ENCODE results near the gene SLC25A13. TPM values are rescaled to one million over a fixed set of nuclear protein-coding genes. Genes with fewer than 3 reads are reported as not detected.

The SLC25A13 gene
- polyA plus RNA-seq, 1 donor = 41.0 TPM

GRCh38 chr7:96284240-96284639 is 37.7 kb downstream of the SLC25A13 start:
- Histone ChIP-seq H3K4me3 (ENCODE audit: low read length) (no peak overlapping the region), H3K4me1 (ENCODE audit: control insufficient read depth, insufficient read depth, low read length) (no peaks in the 10 kb centered on the region), H3K9me3 (ENCODE audit: control insufficient read depth, low read depth, low read length) (no peaks in the 10 kb centered on the region), H3K27ac (ENCODE audit: low read length) (no peak overlapping the region), H3K27me3 (ENCODE audit: control insufficient read depth, insufficient read depth, low read length) (no peaks in the 10 kb centered on the region), H3K36me3 (ENCODE audit: control insufficient read depth, insufficient read depth, low read length) (peaks cover 3% of the 10 kb centered on the region)
- no peak for DNase-seq
- no CpG with 5 or more reads among the region's 2 CpGs for WGBS (ENCODE audit: insufficient coverage, low lambda C conversion rate)

DNA sequence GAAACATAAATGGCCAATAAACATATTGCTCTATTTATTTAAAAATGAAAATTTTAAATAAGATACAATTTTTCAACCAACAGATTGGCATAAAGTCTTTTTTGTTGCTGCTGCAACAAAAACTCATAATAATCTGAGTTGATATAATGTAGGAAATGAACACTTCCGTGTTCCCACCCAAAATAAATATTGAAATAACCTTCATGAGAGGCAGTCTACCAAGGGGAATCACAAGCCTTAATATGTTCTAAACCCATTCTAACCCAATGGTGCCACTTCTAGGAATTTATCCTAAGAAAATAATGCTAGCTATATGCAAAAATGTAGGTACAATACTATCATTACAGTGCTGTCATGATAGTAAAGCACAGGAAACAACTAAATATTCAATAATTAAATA is 39.1 kb downstream of the SLC25A13 start:
- no peak overlapping the region for H3K27ac ChIP-seq (ENCODE audit: low read length)
- H3K4me1 ChIP-seq (ENCODE audit: control insufficient read depth, insufficient read depth, low read length) = no peaks in the 10 kb centered on the region
- DNase-seq = no peak
- H3K4me3 ChIP-seq (ENCODE audit: low read length) = no peak overlapping the region
- H3K27me3 ChIP-seq (ENCODE audit: control insufficient read depth, insufficient read depth, low read length) = no peaks in the 10 kb centered on the region
- peaks cover 3% of the 10 kb centered on the region for H3K36me3 ChIP-seq (ENCODE audit: control insufficient read depth, insufficient read depth, low read length)
- H3K9me3 ChIP-seq (ENCODE audit: control insufficient read depth, low read depth, low read length) = no peaks in the 10 kb centered on the region
- WGBS (ENCODE audit: insufficient coverage, low lambda C conversion rate) = 60% methylated on average over 1 of the region's 1 CpG

DNA sequence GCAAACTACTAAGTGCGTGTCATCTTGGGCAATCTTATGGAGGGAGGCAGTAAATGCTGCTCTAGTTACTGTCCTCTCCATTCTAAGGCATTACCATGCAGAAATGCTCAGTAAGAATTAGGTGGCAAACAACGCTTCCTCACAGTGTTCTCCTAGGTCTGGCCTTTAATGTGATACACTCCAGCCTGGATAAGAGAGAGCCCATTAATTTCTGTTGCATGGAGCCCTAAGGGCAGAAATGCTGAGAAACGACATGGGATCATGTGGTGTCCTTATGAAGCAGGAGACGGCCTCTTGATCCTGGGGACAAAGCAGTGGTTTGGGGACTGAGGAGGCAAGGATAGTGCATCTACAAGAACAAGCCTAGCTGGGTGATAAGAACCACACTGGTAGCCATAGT is 44.0 kb downstream of the SLC25A13 start:
- Histone ChIP-seq H3K4me3 (ENCODE audit: low read length) (no peak overlapping the region), H3K27ac (ENCODE audit: low read length) (no peak overlapping the region), H3K4me1 (ENCODE audit: control insufficient read depth, insufficient read depth, low read length) (no peaks in the 10 kb centered on the region), H3K27me3 (ENCODE audit: control insufficient read depth, insufficient read depth, low read length) (no peaks in the 10 kb centered on the region), H3K9me3 (ENCODE audit: control insufficient read depth, low read depth, low read length) (no peaks in the 10 kb centered on the region), H3K36me3 (ENCODE audit: control insufficient read depth, insufficient read depth, low read length) (peaks cover 6% of the 10 kb centered on the region)
- DNase-seq = no peak
- WGBS (ENCODE audit: insufficient coverage, low lambda C conversion rate) = 83% methylated on average over 1 of the region's 4 CpGs

DNA sequence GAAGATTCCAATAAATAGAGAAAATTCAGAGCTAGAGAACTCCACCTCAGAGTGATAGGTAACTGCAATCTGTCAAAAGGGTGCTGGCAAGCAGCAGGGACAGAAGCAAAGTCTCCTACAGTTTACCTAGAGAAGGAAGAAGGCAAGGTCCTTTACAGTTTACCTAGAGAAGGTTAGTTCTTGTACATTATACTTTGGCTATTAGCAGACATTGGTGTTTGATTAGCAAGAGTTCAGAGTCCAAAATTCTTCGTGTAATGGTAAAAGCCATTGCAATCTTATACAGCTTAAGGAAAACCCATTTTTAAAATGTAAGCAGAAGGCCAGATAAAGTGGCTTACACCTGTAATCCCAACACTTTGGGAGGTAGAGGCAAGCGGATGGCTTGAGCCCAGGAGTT is 45.9 kb downstream of the SLC25A13 start:
- H3K27me3 ChIP-seq (ENCODE audit: control insufficient read depth, insufficient read depth, low read length) = no peaks in the 10 kb centered on the region
- DNase-seq = peak in 1 of 2 donors; percentile 16
- WGBS (ENCODE audit: insufficient coverage, low lambda C conversion rate) = no CpG with 5 or more reads among the region's 2 CpGs
- peaks cover 6% of the 10 kb centered on the region for H3K36me3 ChIP-seq (ENCODE audit: control insufficient read depth, insufficient read depth, low read length)
- H3K27ac ChIP-seq (ENCODE audit: low read length) = no peak overlapping the region
- no peak overlapping the region for H3K4me3 ChIP-seq (ENCODE audit: low read length)
- no peaks in the 10 kb centered on the region for H3K4me1 ChIP-seq (ENCODE audit: control insufficient read depth, insufficient read depth, low read length)
- H3K9me3 ChIP-seq (ENCODE audit: control insufficient read depth, low read depth, low read length) = no peaks in the 10 kb centered on the region

DNA sequence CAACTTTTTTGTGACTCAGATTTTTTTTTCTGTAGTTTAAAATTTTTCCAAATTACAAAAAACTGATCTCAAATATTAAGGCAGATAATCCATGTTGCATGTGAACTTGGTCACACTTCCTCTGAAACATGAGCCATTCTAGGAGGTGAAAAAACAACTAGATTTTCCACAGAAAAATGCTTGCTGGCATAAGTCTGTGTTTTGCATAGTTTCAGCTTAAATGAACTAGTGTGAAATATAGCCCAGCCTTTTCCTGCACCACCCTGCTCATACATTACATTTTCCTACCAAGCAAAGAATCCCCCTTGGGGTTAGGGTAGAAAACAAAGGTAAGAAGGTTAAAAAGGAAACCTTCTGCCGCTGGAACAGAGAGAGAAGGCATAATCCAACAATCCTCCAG is 48.2 kb downstream of the SLC25A13 start:
- Histone ChIP-seq H3K27ac (ENCODE audit: low read length) (no peak overlapping the region), H3K36me3 (ENCODE audit: control insufficient read depth, insufficient read depth, low read length) (peaks cover 3% of the 10 kb centered on the region), H3K4me3 (ENCODE audit: low read length) (no peak overlapping the region), H3K4me1 (ENCODE audit: control insufficient read depth, insufficient read depth, low read length) (no peaks in the 10 kb centered on the region), H3K9me3 (ENCODE audit: control insufficient read depth, low read depth, low read length) (no peaks in the 10 kb centered on the region), H3K27me3 (ENCODE audit: control insufficient read depth, insufficient read depth, low read length) (no peaks in the 10 kb centered on the region)
- no peak for DNase-seq
- WGBS (ENCODE audit: insufficient coverage, low lambda C conversion rate) = no CpG with 5 or more reads among the region's 1 CpG

GRCh38 chr7:96269246-96269994 is 52.5 kb downstream of the SLC25A13 start:
- WGBS (ENCODE audit: insufficient coverage, low lambda C conversion rate) = no CpG with 5 or more reads among the region's 5 CpGs
- H3K4me1 ChIP-seq (ENCODE audit: control insufficient read depth, insufficient read depth, low read length) = no peaks in the 10 kb centered on the region

DNA sequence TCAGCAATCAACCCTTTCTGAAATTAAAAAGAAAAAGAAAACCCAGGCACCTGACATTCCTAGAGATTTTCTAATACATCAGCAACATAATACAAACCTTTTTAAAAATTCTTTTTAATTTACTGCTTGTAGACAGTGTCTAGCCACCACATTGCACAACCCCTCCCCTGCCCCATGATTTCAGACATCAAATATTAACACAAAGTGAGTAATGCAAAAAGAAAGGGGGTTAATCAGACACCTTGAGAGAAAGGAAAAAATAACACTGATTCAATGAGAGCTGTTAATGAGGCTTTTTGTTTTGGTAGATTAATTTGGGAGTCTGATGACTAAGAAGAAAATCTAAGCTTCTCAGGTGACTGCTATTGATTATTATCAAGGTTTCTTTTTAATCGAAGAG is 55.3 kb downstream of the SLC25A13 start:
- DNase-seq = no peak
- WGBS (ENCODE audit: insufficient coverage, low lambda C conversion rate) = no CpG with 5 or more reads among the region's 1 CpG
- H3K27me3 ChIP-seq (ENCODE audit: control insufficient read depth, insufficient read depth, low read length) = no peaks in the 10 kb centered on the region

More at GRCh38 chr7:96269246-96269994, 52.5 kb downstream of the SLC25A13 start:
- Histone ChIP-seq H3K27me3 (ENCODE audit: control insufficient read depth, insufficient read depth, low read length) (no peaks in the 10 kb centered on the region), H3K9me3 (ENCODE audit: control insufficient read depth, low read depth, low read length) (no peaks in the 10 kb centered on the region), H3K27ac (ENCODE audit: low read length) (no peak overlapping the region), H3K36me3 (ENCODE audit: control insufficient read depth, insufficient read depth, low read length) (peaks cover 16% of the 10 kb centered on the region), H3K4me3 (ENCODE audit: low read length) (no peak overlapping the region)
- no peak for DNase-seq

DNA sequence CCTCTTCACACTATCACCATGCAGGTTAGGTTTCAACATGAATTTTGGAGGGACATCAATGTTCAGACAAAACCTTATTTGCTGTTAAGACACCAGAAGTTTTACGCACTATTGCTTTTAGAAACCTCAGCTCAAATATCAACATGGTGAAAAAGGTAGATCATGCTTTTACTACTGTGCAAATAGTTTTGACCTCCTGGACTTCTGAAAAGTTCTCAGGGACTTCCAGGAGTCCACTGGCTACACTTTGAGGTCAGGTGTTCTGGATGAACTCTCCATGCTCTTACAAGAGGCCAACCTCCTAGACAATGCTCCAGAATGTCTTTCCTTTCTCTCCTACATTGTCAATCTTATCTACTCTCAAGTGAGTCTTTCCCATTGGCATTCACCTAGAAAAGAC is 55.9 kb downstream of the SLC25A13 start:
- no peak for DNase-seq
- Histone ChIP-seq H3K27me3 (ENCODE audit: control insufficient read depth, insufficient read depth, low read length) (no peaks in the 10 kb centered on the region), H3K4me3 (ENCODE audit: low read length) (no peak overlapping the region), H3K4me1 (ENCODE audit: control insufficient read depth, insufficient read depth, low read length) (no peaks in the 10 kb centered on the region), H3K27ac (ENCODE audit: low read length) (no peak overlapping the region), H3K9me3 (ENCODE audit: control insufficient read depth, low read depth, low read length) (no peaks in the 10 kb centered on the region), H3K36me3 (ENCODE audit: control insufficient read depth, insufficient read depth, low read length) (peaks cover 16% of the 10 kb centered on the region)
- WGBS (ENCODE audit: insufficient coverage, low lambda C conversion rate) = 100% methylated on average over 1 of the region's 1 CpG

More for the DNA sequence above, 55.3 kb downstream of the SLC25A13 start:
- no peaks in the 10 kb centered on the region for H3K4me1 ChIP-seq (ENCODE audit: control insufficient read depth, insufficient read depth, low read length)
- peaks cover 16% of the 10 kb centered on the region for H3K36me3 ChIP-seq (ENCODE audit: control insufficient read depth, insufficient read depth, low read length)
- no peak overlapping the region for H3K4me3 ChIP-seq (ENCODE audit: low read length)
- no peak overlapping the region for H3K27ac ChIP-seq (ENCODE audit: low read length)
- no peaks in the 10 kb centered on the region for H3K9me3 ChIP-seq (ENCODE audit: control insufficient read depth, low read depth, low read length)

DNA sequence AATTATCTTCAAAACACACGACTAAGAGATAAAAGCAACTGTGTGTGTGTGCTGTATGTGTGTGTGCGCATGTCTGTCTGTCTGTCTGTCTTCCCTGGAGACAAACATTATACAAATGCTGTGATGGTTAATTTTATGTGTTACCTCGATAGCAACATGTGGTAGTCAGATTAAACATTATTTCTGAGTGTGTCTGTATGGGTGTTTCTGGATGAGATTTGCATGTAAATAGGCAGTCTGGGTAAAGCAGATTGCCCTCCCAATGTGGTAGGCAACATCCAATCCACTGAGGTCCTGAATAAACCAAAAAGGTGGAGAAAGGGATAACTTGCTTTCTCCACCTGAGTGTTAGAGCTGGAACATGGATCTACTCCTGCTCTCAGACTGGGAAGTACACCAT is 67.9 kb downstream of the SLC25A13 start:
- Histone ChIP-seq H3K36me3 (ENCODE audit: control insufficient read depth, insufficient read depth, low read length) (peaks cover 2% of the 10 kb centered on the region), H3K4me1 (ENCODE audit: control insufficient read depth, insufficient read depth, low read length) (no peaks in the 10 kb centered on the region), H3K4me3 (ENCODE audit: low read length) (no peak overlapping the region), H3K27me3 (ENCODE audit: control insufficient read depth, insufficient read depth, low read length) (no peaks in the 10 kb centered on the region), H3K27ac (ENCODE audit: low read length) (no peak overlapping the region), H3K9me3 (ENCODE audit: control insufficient read depth, low read depth, low read length) (peaks cover 3% of the 10 kb centered on the region)
- WGBS (ENCODE audit: insufficient coverage, low lambda C conversion rate) = 75% methylated on average over 3 of the region's 3 CpGs
- DNase-seq = no peak

DNA sequence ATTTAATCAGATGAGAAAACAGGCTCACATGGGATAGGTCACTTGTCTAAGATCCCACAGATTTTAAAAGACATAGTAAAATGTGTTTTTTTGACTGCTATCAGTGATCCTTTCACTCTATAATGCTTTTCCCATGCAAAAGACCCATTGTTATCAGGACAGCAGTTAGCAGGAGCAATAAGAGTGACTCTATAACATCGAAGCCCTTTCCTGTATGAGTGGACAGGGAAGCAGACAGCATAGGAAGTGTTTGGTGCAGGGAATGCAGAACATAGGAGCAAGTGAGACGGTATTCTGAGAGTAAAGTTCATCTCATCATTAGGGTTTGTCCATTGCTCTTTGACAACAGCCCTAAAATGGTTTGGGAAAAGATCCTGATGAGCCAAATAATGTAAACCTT is 68.5 kb downstream of the SLC25A13 start:
- peaks cover 3% of the 10 kb centered on the region for H3K9me3 ChIP-seq (ENCODE audit: control insufficient read depth, low read depth, low read length)
- no peaks in the 10 kb centered on the region for H3K4me1 ChIP-seq (ENCODE audit: control insufficient read depth, insufficient read depth, low read length)
- H3K36me3 ChIP-seq (ENCODE audit: control insufficient read depth, insufficient read depth, low read length) = peaks cover 2% of the 10 kb centered on the region
- H3K4me3 ChIP-seq (ENCODE audit: low read length) = no peak overlapping the region
- H3K27ac ChIP-seq (ENCODE audit: low read length) = no peak overlapping the region
- no peak for DNase-seq
- WGBS (ENCODE audit: insufficient coverage, low lambda C conversion rate) = no CpG with 5 or more reads among the region's 2 CpGs
- H3K27me3 ChIP-seq (ENCODE audit: control insufficient read depth, insufficient read depth, low read length) = no peaks in the 10 kb centered on the region

- no peak overlapping the region for H3K27ac ChIP-seq (ENCODE audit: low read length)
- WGBS (ENCODE audit: insufficient coverage, low lambda C conversion rate) = 94% methylated on average over 2 of the region's 7 CpGs
- no peaks in the 10 kb centered on the region for H3K4me1 ChIP-seq (ENCODE audit: control insufficient read depth, insufficient read depth, low read length)
- H3K9me3 ChIP-seq (ENCODE audit: control insufficient read depth, low read depth, low read length) = peaks cover 3% of the 10 kb centered on the region
- no peak overlapping the region for H3K4me3 ChIP-seq (ENCODE audit: low read length)
- H3K27me3 ChIP-seq (ENCODE audit: control insufficient read depth, insufficient read depth, low read length) = no peaks in the 10 kb centered on the region
- DNase-seq = no peak
- peaks cover 2% of the 10 kb centered on the region for H3K36me3 ChIP-seq (ENCODE audit: control insufficient read depth, insufficient read depth, low read length)
Measured at GRCh38 chr7:96250776-96251361, 71.0 kb downstream of the SLC25A13 start.

Data from large intestine (tissue), 3 donors.